ENCODE data around the gene CCL2.

The CCL2 gene

DNA sequence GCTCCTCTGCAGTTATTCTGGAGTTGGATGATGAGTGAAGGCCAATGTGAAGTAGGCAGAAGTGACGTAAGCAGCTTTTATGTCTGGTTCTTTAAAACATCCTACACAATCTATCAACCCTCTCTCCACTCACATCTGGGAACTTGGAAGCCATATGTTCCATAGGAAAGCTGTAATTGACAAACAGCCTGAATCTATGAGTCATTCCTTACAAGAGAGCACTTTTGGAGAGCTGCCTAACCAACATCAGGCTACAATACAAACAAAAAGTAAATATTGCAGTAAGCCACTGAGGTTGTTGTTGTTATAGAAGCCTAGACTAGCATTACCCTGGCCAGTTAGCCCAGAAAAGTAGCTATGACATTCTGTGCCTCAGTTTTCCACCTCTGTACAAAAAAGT, 20.8 kb downstream of the CCL2 start:
- no peak for DNase-seq

DNA sequence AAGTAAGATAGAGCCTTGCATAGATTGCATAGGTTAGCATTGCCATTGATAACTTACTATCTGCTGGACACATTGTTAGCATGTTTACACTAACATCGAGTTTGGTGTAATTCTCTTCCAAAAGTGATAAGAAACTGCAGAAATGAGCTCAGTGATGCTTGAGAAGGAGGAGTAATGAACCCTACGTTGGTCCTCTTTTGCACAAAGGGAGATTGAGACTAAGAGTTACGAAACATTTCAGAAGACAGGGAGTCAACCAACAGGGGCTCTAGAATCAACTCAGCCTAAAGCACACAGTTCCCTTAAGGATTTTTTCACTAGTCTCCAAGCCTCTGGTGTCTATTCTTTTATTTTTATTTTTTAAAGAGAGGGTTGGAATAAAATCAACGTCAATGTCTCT, 21.7 kb downstream of the CCL2 start:
- DNase-seq: no peak

GRCh38 chr17:34283571-34283970, 28.5 kb downstream of the CCL2 start:
- no peak for DNase-seq

DNA sequence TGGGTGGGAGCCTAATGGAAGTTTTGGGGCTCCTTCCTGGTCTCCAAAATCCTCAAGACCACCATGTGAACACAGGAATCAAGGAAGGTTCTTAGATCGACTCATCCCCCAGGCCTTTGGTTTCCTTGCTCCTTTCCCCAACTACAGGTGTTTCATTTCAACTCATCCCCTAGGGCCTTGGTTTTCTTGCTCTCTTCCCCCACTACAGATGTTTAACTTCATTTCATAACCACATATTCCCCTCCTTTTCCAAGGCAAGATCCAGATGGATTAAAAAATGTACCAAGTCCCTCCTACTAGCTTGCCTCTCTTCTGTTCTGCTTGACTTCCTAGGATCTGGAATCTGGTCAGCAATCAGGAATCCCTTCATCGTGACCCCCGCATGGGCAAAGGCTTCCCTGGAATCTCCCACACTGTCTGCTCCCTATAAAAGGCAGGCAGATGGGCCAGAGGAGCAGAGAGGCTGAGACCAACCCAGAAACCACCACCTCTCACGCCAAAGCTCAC, 30.3 kb downstream of the CCL2 start, which contains the start of gene CCL11:
TSS of gene CCL11 (plus strand) at position 457 of the 507 bp plus-strand sequence. CDS start 67 bp downstream, outside the sequence.
- DNase-seq: no peak

DNA sequence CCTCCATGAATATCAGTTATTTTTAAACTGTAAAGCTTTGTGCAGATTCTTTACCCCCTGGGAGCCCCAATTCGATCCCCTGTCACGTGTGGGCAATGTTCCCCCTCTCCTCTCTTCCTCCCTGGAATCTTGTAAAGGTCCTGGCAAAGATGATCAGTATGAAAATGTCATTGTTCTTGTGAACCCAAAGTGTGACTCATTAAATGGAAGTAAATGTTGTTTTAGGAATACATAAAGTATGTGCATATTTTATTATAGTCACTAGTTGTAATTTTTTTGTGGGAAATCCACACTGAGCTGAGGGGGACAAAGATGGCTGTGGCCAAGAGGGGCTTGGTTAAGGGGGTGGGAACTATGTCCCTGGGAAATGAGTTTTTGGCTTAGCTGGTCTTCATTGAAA, 32.8 kb downstream of the CCL2 start:
- no peak for DNase-seq

DNA sequence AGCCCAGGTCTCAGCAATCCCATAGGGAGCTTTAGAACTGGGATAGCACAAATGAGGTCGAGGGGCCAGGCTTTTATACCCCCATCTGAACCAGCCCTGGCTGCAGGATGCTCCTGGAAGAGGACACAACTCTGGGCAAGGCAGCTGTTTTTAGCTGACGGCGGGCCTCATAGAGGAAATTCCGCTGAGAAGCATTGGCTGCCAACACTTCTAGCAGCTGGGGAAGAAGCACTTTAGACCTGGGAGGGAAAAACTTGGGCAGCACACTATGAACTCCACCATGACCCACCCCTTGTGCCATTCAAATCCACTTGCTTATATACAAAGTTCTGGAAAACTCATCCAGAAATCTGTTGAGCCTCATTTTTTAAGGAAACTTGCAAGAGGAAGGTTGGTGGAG, 35.5 kb downstream of the CCL2 start:
- no peak for DNase-seq

- DNase-seq: no peak
These were observed 36.8 kb downstream of the CCL2 start for GRCh38 chr17:34291721-34292348.

- no peak for DNase-seq
These were observed 43.9 kb downstream of the CCL2 start for GRCh38 chr17:34299027-34299426.

DNA sequence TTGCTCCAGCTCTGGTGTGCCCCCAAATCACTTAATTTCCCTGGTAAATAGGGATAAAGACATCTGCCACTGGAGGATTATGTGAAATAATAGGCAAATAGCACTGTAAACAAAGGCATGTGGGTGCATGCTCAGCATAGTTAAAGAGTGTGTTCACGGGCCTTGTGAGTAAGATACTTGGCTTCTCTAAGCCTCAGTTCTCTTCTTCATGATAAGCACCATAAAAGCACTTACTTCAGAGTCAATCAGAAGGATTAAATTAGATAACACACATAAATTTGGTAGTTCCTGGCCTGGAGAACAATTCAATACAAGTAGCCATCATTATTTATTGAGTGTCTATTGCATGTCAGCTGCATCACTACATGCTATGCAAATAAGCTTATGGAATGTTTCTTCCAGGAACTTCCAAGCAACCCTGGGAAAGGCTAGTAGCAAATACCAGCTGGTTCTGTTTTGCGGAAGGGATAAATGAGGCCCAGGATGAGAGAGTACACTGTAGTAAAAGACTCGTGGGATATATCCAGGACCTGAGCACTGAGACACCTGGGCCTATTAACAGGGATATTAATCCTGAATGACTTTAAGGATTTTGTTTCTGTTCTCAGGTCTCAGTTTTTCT, 45.0 kb downstream of the CCL2 start:
- no peak for DNase-seq

- DNase-seq: no peak
These were observed 45.7 kb downstream of the CCL2 start for GRCh38 chr17:34300652-34301370.

- DNase-seq: no peak
These were observed 46.9 kb downstream of the CCL2 start for GRCh38 chr17:34301986-34302385.

DNA sequence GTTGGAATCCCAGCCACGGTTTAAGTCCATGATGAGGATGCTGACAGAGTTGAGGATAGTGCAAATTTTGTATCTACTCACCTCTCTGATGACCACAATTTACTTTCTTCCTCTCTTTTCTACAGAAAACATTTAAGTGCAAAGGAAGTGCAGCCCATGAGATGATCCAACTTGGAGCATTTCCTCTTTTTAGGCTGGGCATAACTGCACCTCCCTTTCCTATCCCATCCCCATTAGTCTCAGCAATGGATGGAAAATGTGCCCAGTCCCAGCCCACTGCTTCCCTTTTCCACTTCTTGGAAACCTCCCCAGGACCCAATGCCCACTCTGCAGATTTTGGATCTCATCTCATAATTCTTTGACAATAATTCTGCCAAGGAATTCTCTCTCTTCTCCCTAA, 47.6 kb downstream of the CCL2 start:
- DNase-seq: no peak

- no peak for DNase-seq
These were observed 48.5 kb downstream of the CCL2 start for GRCh38 chr17:34303606-34304005.

DNA sequence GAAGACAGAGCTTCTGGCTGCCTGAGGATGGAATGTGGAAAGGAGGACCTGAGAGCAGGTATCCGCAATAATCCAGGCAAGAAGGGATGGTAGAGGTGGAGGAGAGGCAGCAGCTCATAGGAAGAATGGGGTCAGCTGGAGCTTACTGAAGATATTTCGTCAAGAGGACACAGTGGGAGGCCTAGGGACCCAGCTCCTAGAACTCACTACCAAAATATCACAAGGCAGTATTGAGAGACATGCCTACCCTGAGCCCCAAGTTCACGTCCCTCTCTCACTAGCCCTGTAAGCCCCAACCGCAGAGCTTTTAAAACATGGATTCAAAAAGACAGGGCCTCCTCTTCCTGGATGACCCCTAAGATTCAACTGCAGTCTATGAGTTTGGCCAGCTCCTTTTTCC, 50.0 kb downstream of the CCL2 start:
- no peak for DNase-seq

GRCh38 chr17:34305606-34306005, 50.5 kb downstream of the CCL2 start:
- no peak for DNase-seq

GRCh38 chr17:34306466-34306865, 51.4 kb downstream of the CCL2 start:
- no peak for DNase-seq

Measured in activated gamma-delta T cell treated with Interleukin-2 at 50 U/mL for 16 hours (primary cell).